Astrocyte (in vitro differentiated cells and primary cell): Measurements from ENCODE around the gene ACSL6. TPM values are rescaled to one million over a fixed set of nuclear protein-coding genes. Genes with fewer than 3 reads are reported as not detected.
A peak's percentile ranks its signal among the peaks of the same experiment; 100 is the strongest.

Experiments
- DNase-seq: peaks from one replicate; pipeline ENCODE4 v3.0.0-alpha.2; 2010; ENCODE audit warnings: low read depth
- FAIRE-seq: peaks from 2 replicates; lab custom pipeline; 2011; peaks lifted over from hg19 to GRCh38; lab: Jason Lieb, UNC
- H2AFZ ChIP-seq: 2 replicates; pipeline ENCODE4 v1.6.0; 2012; ENCODE audit warnings: low read depth, low read length, inconsistent platforms
- H3K27ac ChIP-seq: 2 replicates; pipeline ENCODE4 v1.5.1; 2011; ENCODE audit warnings: low read depth, low read length, inconsistent platforms
- H3K27me3 ChIP-seq: 2 replicates; pipeline ENCODE4 v1.6.0; 2011; ENCODE audit warnings: low read length, inconsistent platforms; ENCODE audit not compliant: insufficient read depth
- H3K36me3 ChIP-seq: 2 replicates; pipeline ENCODE4 v1.5.1; 2011; ENCODE audit warnings: low read length, inconsistent platforms; ENCODE audit not compliant: insufficient read depth
- H3K4me1 ChIP-seq: 2 replicates; pipeline ENCODE4 v1.5.1; 2011; ENCODE audit warnings: low read length, inconsistent platforms; ENCODE audit not compliant: insufficient read depth
- H3K4me2 ChIP-seq: 2 replicates; pipeline ENCODE4 v1.6.0; 2012; ENCODE audit warnings: low read length, inconsistent platforms
- H3K4me3 ChIP-seq: 2 replicates; pipeline ENCODE4 v1.5.1; 2011; ENCODE audit warnings: low read depth, mild to moderate bottlenecking, low read length, inconsistent platforms; ENCODE audit not compliant: insufficient read depth
- H3K79me2 ChIP-seq: 2 replicates; pipeline ENCODE4 v1.6.0; 2012; ENCODE audit warnings: mild to moderate bottlenecking, low read length, inconsistent platforms; ENCODE audit not compliant: insufficient read depth
- H3K9ac ChIP-seq: 2 replicates; pipeline ENCODE4 v1.6.0; 2012; ENCODE audit warnings: mild to moderate bottlenecking, low read length, inconsistent platforms
- H3K9me3 ChIP-seq: 2 replicates; pipeline ENCODE4 v1.5.1; 2012; ENCODE audit warnings: low read depth, mild to moderate bottlenecking, low read length, inconsistent platforms; ENCODE audit not compliant: insufficient read depth
- H4K20me1 ChIP-seq: 2 replicates; pipeline ENCODE4 v1.6.0; 2012; ENCODE audit warnings: low read length, inconsistent platforms; ENCODE audit not compliant: insufficient read depth
- H3K27ac Mint-ChIP-seq: one replicate; pipeline ENCODE4 v1.8.0; 2021; ENCODE audit warnings: mild to moderate bottlenecking, mixed read lengths; ENCODE audit not compliant: unreplicated experiment
- H3K27me3 Mint-ChIP-seq: one replicate; pipeline ENCODE4 v1.8.0; 2021; ENCODE audit warnings: low read depth, mixed read lengths; ENCODE audit not compliant: unreplicated experiment
- H3K36me3 Mint-ChIP-seq: one replicate; pipeline ENCODE4 v1.8.0; 2021; ENCODE audit warnings: low read depth, mixed read lengths; ENCODE audit not compliant: unreplicated experiment
- H3K4me1 Mint-ChIP-seq: one replicate; pipeline ENCODE4 v1.8.0; 2021; ENCODE audit warnings: low read depth, mixed read lengths; ENCODE audit not compliant: unreplicated experiment
- H3K4me3 Mint-ChIP-seq: one replicate; pipeline ENCODE4 v1.8.0; 2021; ENCODE audit warnings: mild to moderate bottlenecking, moderate library complexity, mixed read lengths; ENCODE audit not compliant: unreplicated experiment
- H3K9me3 Mint-ChIP-seq: one replicate; pipeline ENCODE4 v1.8.0; 2021; ENCODE audit warnings: mild to moderate bottlenecking, mixed read lengths; ENCODE audit not compliant: unreplicated experiment
- CTCF ChIP-seq: IDR thresholded peaks from 2 replicates; pipeline ENCODE4 v1.5.1; 2011; ENCODE audit warnings: low read depth, mild to moderate bottlenecking, inconsistent platforms, low read length, moderate library complexity; ENCODE audit not compliant: insufficient read depth
- EZH2 ChIP-seq: IDR thresholded peaks from 2 replicates; pipeline ENCODE4 v1.6.1; 2012; ENCODE audit warnings: mild to moderate bottlenecking, low read length, inconsistent platforms; ENCODE audit not compliant: insufficient read depth
- total RNA-seq: library from RNA; stranded (reverse); gene quantifications from 2 replicates; pipeline ENCODE4 v1.2.1, GENCODE V29; 2021

The ACSL6 gene
- total RNA-seq, 1 donor from 2014 or later: 0.07 TPM

GRCh38 chr5:132007399-132008162, 3.9 kb downstream of the ACSL6 start:
- FAIRE-seq (peak; percentile 47), DNase-seq (peak; percentile 60)
- Mint-ChIP-seq H3K9me3 (no peaks in the 10 kb centered on the region), H3K27me3 (peaks cover 54% of the 10 kb centered on the region), H3K27ac (no peak overlapping the region), H3K4me3 (no peak overlapping the region), H3K36me3 (peaks cover 1% of the 10 kb centered on the region), H3K4me1 (peaks cover 3% of the 10 kb centered on the region)
- Histone ChIP-seq H3K27ac (no peak overlapping the region), H3K79me2 (no peaks in the 10 kb centered on the region), H3K9me3 (no peaks in the 10 kb centered on the region), H3K4me1 (no peaks in the 10 kb centered on the region), H2AFZ (no peak overlapping the region), H3K4me2 (no peak overlapping the region), H4K20me1 (no peaks in the 10 kb centered on the region), H3K9ac (no peak overlapping the region), H3K27me3 (peaks cover 23% of the 10 kb centered on the region), H3K4me3 (no peak overlapping the region), H3K36me3 (no peaks in the 10 kb centered on the region)
- peak; percentile 75 for TF ChIP-seq CTCF
- no peak for TF ChIP-seq EZH2

- no peak for DNase-seq
- Histone ChIP-seq H3K27ac (no peak overlapping the region), H3K4me1 (peaks cover 8% of the 10 kb centered on the region), H2AFZ (no peak overlapping the region), H3K36me3 (no peaks in the 10 kb centered on the region), H3K79me2 (no peaks in the 10 kb centered on the region), H3K4me2 (no peak overlapping the region), H3K4me3 (no peak overlapping the region), H3K27me3 (peaks cover 15% of the 10 kb centered on the region), H3K9me3 (no peaks in the 10 kb centered on the region), H3K9ac (no peak overlapping the region), H4K20me1 (no peaks in the 10 kb centered on the region)
- Mint-ChIP-seq H3K27me3 (peaks cover 47% of the 10 kb centered on the region), H3K4me3 (no peak overlapping the region), H3K36me3 (peaks cover 1% of the 10 kb centered on the region), H3K4me1 (peaks cover 7% of the 10 kb centered on the region), H3K9me3 (no peaks in the 10 kb centered on the region), H3K27ac (no peak overlapping the region)
- TF ChIP-seq CTCF (no peak), EZH2 (no peak)
- no peak for FAIRE-seq
Observed at GRCh38 chr5:132006331-132007120, 4.9 kb downstream of the ACSL6 start.
